GM19467 (cell line): Measurements from ENCODE around the gene AGAP1.

Experiments used
- ATAC-seq: cut with Tn5 transposase; IDR thresholded peaks from one replicate; pipeline ENCODE4 v1.9.1; 2021; ENCODE audit warnings: mild to moderate bottlenecking, moderate library complexity; ENCODE audit not compliant: unreplicated experiment

Gene AGAP1

DNA sequence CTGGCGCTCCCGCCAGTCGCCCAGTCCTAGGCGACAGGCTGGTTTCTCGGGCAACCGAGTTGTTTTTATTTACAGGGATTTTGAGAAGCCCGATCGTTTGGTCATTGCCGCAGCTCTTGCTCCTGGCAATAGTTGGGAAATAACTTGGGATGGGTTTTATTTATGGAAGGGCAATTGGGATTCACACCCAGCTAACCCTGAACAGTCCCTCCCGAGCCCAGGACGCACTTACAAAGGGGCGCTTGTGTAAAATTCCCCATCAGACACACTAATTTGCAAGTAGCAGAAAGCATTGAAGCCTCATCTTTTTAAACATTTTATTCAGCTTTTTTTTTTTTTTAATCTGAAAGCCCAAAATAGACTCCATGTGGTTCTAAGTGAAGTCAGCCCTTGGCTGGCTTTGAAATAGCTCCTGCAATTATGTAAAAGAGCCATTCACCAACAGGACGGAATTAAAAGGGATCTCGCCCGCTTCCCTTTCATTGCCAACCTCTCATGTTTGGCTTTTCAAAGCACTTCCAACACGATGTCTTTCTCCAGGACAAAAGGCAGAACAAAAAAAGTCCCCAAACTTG lies 677.9 kb downstream of the AGAP1 start:
- ATAC-seq, result no peak

DNA sequence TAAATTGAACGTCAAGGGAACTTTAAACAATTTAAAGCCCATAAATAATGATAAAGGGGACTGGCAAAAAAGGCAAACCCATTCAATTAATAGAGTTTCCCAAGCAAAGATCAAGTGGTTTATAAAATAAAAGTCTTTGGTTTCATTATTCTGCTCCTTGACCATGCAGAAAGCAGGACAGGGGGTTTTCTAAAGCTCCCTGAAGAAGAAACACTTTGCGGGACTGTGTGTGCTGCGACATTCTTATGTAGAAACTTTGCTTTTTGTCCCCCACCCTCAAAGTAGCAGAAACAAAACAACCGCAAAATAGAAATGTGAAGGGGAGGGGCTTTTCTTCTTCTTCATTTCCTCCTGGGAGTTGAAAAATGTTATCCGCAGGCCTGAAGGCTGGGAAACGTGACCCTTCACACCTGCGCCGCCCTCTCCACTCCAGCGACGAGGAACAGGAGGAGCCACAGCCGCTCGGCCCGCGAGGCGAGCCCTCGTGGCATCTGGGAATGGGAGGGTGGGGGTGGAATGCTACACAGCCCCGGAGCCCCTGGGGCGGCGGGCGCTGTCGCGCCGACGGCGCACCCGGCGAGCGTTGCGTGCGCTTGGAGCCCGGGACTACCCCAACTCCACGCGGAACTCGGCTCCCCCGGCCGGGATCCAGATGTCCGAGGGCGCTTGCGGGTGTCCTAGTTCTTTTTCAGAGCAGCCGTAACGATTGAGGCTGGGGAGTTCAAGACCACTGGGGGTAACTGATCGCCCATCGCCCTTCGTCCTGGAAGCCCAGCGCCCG lies 678.6 kb downstream of the AGAP1 start:
- no peak for ATAC-seq

DNA sequence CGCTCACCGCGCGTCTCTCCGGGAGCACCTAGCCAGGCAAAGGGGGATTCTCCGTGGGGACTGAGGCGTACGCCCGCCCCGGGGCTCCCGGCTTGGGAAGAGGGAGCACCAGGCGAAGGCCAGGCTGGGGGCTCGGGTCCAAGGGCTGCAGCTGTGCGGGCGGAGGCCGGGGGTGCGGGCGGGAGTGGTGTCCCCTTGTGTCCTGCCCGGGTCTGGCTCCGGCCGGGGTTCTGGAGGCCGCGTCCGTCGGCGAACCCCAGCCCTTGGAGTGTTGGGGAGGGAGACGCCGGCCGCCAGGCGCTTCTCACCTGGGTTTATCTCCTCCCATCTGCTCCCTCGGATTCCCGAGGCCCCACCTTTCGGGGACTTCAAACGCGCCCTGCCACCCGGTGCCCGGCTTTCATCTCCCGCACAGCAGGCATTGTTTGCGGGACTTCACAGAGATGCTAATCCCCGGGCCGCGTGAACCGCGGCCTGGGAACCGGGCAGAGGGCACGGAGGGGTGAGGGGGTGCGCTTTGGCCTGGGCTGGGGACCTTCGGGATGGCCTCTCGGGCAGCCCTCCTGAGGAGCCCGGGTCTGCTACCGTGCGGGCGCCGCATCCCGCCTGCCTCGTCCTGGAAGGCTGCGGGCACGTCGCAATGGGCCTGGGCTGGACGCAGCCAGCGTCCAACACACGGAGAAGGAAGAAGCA lies 679.3 kb downstream of the AGAP1 start:
- ATAC-seq, result no peak

DNA sequence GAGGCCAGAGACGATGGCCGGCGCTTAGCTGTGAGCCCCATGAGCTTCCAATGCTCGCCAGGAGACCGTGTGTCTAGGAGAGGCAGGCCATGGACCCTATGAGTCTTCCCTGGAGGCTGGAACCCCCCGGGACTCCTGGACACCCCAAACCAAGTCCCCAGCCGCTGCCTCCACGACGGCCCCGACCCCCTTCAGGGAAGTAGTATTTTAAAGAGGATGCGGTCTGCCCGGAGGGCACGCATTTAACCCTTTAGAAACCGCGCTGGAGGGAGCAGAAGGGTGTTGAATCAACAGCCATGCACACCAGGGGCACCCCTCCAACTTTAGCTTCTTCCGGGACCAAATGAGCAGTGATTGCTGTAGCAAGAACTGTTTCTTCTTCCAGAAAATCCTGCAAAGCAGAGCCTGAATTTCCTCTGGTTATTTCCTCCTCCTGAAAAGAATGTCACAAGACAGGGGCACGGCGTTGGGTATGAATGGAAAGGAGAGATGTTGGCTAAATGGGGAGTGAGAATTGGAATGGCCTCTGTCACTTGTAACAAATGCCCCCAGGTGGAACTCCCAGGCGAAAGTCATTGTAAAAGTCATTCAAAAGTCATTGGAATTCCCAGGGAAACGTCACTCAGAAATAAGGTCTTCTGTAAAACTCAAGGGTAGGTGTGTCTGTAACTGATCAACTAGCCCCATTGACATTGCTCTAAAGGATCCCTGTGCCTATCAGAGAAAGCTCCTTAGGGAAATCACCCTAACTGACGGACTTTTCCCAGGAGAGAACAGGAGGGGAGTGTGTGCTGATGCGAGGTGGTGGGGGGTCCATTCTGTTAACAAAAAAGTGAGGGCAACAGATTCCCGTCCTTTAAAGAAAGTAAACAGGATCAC lies 680.1 kb downstream of the AGAP1 start:
- no peak for ATAC-seq

- ATAC-seq, result no peak
Measured at GRCh38 chr2:236175548-236176150, 681.8 kb downstream of the AGAP1 start.

DNA sequence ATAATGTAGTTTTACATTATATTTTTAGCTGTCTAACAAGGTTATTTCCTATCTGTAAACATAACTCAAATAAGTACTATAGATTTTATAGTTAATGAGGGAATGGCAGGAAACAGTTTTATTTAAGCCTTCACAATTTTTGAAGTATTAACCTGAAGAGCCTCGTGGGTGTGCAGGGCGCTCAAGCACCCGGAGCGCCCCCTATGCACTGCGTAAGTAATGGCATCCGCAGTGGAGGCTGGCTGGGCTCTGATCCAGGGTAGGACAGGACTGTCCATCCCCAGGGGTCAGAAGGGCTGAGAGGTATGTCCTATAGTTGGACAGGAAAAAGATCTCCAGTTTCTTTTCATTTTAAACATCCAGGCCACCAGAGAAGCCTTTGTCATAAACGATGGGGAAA lies 682.6 kb downstream of the AGAP1 start:
- no peak for ATAC-seq

DNA sequence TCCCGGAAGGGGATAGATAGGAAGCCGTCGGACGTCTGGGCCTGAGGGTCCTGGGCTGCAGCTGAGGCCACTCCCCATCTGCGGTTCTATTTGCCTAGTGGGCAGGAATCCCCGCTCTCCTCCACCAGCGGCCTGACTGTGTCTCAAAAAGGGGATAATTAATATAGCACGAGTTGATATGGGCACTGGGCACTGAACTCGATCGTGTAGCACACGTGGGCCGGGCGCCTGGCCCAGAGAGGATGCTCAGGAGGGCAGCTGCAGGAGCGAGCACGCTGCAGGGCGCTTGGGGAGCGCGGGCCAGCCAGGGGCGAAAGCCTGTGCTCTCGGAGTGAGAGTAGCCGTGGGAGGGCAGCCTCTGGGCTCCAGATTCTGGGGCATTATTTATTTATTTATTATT lies 683.1 kb downstream of the AGAP1 start:
- ATAC-seq, result no peak

GRCh38 chr2:236177604-236177966 lies 683.7 kb downstream of the AGAP1 start:
- ATAC-seq, result no peak

DNA sequence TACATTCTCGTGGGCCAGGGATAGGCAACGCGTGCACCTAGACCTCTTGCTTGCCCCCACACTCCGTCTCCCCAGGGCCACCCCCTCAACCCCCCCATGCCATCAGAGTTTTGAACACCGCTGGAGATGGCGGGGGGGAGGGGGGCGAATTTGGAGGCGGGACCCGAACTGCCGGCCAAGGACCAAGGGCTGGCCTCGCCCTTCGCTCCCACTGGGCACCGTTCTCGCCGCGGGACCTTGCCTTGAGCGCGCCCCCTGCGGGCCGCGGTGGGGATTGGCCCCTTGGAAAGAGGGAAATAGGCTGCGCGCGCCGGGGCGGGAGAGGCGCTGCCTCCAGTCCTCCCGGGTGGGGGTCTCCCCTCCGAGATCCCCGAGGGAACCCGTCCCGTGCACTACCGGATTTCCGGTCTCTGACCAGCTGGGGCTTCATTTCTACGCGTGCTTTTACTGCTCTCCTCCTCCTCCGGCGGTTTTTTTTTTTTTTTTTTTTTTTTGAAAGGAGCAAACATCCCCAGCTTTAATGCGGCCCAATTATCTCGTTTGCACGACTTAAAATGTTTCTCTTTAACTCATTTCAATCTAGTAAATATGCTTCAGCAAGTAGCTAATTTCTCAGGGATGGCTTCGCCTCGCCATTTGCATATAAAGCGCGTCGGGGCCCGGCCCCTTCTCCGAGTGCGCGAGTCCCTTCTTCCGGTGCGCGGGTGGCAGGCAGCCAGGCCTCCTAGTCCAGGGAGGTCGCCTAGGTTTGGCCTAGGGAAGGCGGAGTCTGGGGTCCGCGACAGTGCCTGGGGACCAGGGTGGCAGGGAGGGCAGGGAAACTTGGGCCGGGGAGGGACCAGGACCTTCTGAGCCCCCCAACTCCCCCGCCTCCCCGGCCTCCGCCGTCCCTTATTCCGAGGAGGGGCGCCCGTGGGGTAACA lies 684.4 kb downstream of the AGAP1 start:
- no peak for ATAC-seq

DNA sequence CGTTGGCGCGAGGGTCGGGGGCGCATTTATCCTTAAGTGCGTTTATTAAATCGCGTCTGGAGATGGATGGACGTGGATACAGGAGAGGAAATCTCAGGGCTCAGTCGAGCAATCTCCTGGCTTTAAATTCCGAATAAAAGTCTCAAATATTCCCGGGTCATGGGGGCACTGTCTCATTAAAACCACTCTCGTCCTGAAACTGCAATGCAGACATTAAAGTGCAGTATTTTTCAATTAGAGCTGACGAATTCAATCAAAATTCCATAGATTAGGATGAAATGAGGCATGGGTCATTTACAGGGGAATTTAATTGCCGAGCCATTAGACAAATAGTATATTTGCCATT lies 685.0 kb downstream of the AGAP1 start:
- ATAC-seq, result no peak

GRCh38 chr2:236179236-236180075 lies 685.6 kb downstream of the AGAP1 start:
- no peak for ATAC-seq

DNA sequence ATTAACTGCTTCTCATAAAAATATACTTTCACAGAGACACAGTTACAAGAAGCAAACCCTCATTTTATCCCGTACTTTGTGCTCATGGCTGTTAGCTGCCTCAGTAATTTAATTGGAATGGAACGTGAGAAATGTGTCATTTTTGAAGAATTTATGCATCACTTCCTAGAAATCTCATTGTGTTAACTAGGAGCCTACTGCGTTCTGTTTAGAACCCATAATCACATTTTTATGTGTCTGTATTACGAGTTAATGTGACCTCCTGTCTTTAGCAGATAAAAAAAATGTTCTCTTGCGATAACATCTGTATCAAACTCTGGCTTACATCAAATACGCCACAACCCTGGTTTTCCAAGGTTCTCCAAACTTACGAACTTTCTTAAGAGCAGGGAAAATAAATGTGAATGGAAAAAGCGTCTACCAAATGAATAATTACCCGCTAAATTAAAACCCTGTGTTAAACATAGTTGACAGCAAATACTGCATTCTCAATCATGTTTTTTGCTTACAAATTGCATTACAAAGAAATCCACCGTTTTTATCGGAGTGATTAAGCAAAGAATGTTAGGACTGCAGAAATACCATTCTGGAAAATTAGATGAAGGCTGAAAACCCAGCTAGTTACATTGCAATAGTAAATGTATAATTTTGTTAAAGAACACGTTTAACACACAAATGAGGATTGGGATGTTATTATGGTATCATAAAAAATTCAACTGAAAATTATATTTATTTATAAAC lies 686.4 kb downstream of the AGAP1 start:
- no peak for ATAC-seq

DNA sequence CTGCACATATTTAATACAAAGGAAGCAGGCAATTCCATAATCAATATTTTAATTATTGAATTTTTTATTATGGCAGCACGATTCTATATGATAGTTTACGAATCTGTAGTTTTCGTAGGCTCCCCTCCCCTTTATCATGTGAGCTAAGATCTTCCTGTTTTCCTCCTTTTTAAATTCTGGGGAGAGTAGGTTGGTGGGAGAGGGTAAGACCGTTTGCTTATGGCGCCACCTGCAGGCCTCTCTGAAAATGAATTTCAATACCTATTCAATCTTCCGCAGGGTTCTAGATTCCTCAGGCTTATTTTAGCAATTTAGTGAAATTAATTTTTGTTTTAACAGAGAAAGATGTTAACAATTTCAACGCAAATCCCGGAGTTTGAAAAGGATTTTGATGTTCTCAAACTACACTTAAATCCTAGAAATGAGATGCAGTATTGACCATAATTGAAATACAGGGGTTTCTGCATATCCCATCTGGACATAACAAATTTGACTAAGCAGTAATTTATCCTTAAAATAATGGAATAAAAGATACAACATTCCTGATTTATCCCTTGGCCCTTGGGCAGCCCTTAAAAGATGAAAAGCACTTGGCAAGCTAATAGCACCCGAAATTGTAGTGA lies 687.1 kb downstream of the AGAP1 start:
- ATAC-seq, result no peak
